Measurements from ENCODE around the gene GRWD1. TPM values are rescaled to one million over a fixed set of nuclear protein-coding genes. Genes with fewer than 3 reads are reported as not detected.

Gene GRWD1
- total and polyA plus RNA-seq, 10 of the 15 experiments (the other 5 are each of a cell fraction or from before 2014, with no cell fraction given): 1.4 to 103 (median 30.7) TPM

DNA sequence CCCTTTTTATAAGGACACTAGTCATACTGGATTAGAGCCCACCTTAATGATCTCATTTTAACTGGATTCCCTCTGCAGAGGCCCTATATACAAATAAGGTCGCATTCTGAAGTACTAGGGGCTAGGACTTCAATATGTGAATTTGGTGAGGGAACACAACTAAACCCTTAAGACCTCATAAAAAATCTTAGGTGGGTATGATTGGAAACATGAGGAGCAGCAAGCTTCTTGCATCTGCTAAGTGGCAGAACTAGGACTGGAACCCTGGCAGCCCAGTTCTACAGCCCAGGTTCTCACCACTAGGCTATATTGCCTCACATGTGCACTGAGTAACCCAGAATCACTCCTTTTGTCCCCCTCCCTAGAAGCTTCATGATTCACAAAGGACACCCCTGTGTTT is 17.1 kb upstream of the GRWD1 start (continued):
- TF ChIP-seq, protein P1, sequence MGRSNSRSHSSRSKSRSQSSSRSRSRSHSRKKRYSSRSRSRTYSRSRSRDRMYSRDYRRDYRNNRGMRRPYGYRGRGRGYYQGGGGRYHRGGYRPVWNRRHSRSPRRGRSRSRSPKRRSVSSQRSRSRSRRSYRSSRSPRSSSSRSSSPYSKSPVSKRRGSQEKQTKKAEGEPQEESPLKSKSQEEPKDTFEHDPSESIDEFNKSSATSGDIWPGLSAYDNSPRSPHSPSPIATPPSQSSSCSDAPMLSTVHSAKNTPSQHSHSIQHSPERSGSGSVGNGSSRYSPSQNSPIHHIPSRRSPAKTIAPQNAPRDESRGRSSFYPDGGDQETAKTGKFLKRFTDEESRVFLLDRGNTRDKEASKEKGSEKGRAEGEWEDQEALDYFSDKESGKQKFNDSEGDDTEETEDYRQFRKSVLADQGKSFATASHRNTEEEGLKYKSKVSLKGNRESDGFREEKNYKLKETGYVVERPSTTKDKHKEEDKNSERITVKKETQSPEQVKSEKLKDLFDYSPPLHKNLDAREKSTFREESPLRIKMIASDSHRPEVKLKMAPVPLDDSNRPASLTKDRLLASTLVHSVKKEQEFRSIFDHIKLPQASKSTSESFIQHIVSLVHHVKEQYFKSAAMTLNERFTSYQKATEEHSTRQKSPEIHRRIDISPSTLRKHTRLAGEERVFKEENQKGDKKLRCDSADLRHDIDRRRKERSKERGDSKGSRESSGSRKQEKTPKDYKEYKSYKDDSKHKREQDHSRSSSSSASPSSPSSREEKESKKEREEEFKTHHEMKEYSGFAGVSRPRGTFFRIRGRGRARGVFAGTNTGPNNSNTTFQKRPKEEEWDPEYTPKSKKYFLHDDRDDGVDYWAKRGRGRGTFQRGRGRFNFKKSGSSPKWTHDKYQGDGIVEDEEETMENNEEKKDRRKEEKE (IDR thresholded peaks at IDR 0.05): no peak
- TF ChIP-seq CBX5 (IDR thresholded peaks at IDR 0.05; ENCODE audit: low read depth): no peak
- TF ChIP-seq SMARCA5 (IDR thresholded peaks at IDR 0.05): no peak
- TF ChIP-seq NFYB (IDR thresholded peaks at IDR 0.05; ENCODE audit: insufficient read depth, low read depth, low read length): no peak

DNA sequence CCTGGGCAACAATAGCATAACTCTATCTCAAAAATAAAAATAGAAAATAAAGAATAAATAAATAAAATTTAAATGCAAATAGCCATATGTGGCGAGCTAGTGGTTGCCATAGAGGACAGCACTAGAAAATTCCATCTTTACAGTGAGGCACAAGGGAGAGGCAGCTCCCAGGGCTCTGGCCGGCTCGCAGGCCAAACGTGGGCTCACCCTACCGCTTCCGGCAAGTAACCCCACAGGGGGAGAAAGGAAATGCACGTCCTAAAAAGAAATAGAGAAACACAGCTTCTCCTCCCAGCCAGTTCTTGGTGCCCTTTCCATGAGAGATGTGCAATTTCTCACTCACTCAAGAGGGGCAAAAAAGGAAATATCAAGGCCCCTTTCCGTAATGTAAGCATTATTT is 12.4 kb upstream of the GRWD1 start:
- no peak overlapping the region for H3K9ac ChIP-seq (ENCODE audit: control insufficient read depth, insufficient read depth, low read length)
- SMC1A ChIA-PET (ENCODE audit: uncharacterized antibody, unreplicated experiment): interaction anchor here (0.9 kb wide), 1 partner anchor 147 kb away, joined by 3 read pairs; no protein-coding TSS in a partner anchor
- intact Hi-C loops (cut with micrococcal nuclease; ENCODE audit: unreplicated experiment): no loop called here
- ATAC-seq (peak; percentile 50), FAIRE-seq (no peak), DNase-seq (ENCODE audit: low read depth, low spot score) (no peak)
- RAD21 ChIA-PET (ENCODE audit: unreplicated experiment): no interaction called here
- no peaks in the 10 kb centered on the region for H3K79me2 ChIP-seq (ENCODE audit: control insufficient read depth, insufficient read depth, low read length)
- no peak overlapping the region for H3K27ac ChIP-seq (ENCODE audit: control insufficient read depth, insufficient read depth)
- 41% methylated on average over 8 of the region's 8 CpGs for WGBS (ENCODE audit: insufficient coverage, insufficient replicate concordance, low lambda C conversion rate, missing lambda C conversion rate)
- H2AFZ ChIP-seq (ENCODE audit: control insufficient read depth, low read depth, low read length): peak overlapping the region; percentile 69
- no peak overlapping the region for H3K4me2 ChIP-seq (ENCODE audit: control insufficient read depth, insufficient read depth)
- no peaks in the 10 kb centered on the region for H3K36me3 ChIP-seq (ENCODE audit: control insufficient read depth in 2 of 2, insufficient read depth in 2 of 2, low read length in 1 of 2)
- in situ Hi-C loops (cut with MboI): no loop called here
- no peaks in the 10 kb centered on the region for H3K27me3 ChIP-seq (replicated peaks in 1 of 2; ENCODE audit: control insufficient read depth in 2 of 2, insufficient read depth in 2 of 2, low read length in 1 of 2)
- H3K4me1 ChIP-seq (ENCODE audit: control insufficient read depth, insufficient read depth, low read length): no peaks in the 10 kb centered on the region
- no TSS peak for BruUV-seq (replicated peaks)
- H4K20me1 ChIP-seq (ENCODE audit: control insufficient read depth, insufficient read depth): no peaks in the 10 kb centered on the region
- POLR2A ChIA-PET: interaction anchor here (1.0 kb wide), 1 partner anchor 15 kb away, joined by 3 read pairs; no protein-coding TSS in a partner anchor
- H3K9me3 ChIP-seq (replicated peaks; ENCODE audit: control insufficient read depth, insufficient read depth, low read length): no peaks in the 10 kb centered on the region
- TF ChIP-seq NR2F1 (conservative IDR thresholded peaks at IDR 0.05) (no peak), TAF1 (IDR thresholded peaks at IDR 0.05; ENCODE audit: borderline replicate concordance, low read depth, low read length) (no peak), SRF (IDR thresholded peaks at IDR 0.05; ENCODE audit: low read depth in 2 of 2, low read length in 2 of 2) (peak; percentile 29 to 69; a peak in 1 of 4 replicates)
- TF ChIP-seq, protein P2, sequence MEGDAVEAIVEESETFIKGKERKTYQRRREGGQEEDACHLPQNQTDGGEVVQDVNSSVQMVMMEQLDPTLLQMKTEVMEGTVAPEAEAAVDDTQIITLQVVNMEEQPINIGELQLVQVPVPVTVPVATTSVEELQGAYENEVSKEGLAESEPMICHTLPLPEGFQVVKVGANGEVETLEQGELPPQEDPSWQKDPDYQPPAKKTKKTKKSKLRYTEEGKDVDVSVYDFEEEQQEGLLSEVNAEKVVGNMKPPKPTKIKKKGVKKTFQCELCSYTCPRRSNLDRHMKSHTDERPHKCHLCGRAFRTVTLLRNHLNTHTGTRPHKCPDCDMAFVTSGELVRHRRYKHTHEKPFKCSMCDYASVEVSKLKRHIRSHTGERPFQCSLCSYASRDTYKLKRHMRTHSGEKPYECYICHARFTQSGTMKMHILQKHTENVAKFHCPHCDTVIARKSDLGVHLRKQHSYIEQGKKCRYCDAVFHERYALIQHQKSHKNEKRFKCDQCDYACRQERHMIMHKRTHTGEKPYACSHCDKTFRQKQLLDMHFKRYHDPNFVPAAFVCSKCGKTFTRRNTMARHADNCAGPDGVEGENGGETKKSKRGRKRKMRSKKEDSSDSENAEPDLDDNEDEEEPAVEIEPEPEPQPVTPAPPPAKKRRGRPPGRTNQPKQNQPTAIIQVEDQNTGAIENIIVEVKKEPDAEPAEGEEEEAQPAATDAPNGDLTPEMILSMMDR (IDR thresholded peaks at IDR 0.05 in 2 of 3, conservative IDR thresholded peaks at IDR 0.05 in 1 of 3; ENCODE audit: control insufficient read depth in 2 of 3, extremely low read depth in 1 of 3, insufficient read depth in 1 of 3, low read depth in 3 of 3, low read length in 3 of 3): peak in 1 of 3 experiments; percentile 19; a peak in 1 of 6 replicates
- CTCF ChIA-PET: interaction anchor here (0.6 to 1.2 kb wide), 3 partner anchors 10 to 188 kb away, joined by 3 read pairs; partner anchors contain the start of gene GRWD1
- no peak overlapping the region for H3K4me3 ChIP-seq

Measured in GM12878 (cell line).